ENCODE measurements around the gene LAMB4. TPM values are rescaled to one million over a fixed set of nuclear protein-coding genes. Genes with fewer than 3 reads are reported as not detected.

Gene LAMB4
- total RNA-seq, 1 donor from 2014 or later = 1.1 TPM

DNA sequence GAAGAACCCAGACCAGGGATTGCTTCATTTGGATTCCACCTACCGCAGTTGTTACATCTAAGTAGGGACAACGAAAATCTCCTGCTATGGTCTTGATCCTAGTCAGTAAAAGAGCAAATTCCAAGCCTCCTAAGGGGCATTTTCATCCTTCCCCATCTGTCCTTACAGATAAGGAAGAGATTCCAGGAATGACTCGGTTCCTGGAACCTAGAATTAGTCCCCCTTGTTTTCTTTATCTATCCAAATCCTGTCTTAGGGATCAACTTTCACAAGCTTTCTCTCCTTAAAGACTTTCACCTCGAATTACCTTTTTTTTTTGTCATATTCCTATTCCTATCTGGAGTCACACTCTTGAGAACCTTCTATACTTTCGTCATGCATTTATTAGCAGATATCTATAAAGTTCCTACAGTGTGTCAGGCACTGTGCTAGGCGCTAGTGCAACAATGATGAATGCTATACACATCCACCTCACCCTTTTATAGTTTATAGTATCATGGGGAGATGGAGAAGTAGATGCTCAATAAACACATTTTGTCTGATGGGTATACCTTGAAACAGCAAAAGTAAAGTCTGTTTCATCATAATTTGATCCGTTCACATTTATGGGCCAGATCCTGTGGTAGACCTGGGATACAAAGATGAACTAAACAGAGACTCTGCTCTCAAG lies 39.2 kb downstream of the LAMB4 start:
- peaks cover 4% of the 10 kb centered on the region for H3K27me3 Mint-ChIP-seq (ENCODE audit: unreplicated experiment)
- TF ChIP-seq, protein P1, sequence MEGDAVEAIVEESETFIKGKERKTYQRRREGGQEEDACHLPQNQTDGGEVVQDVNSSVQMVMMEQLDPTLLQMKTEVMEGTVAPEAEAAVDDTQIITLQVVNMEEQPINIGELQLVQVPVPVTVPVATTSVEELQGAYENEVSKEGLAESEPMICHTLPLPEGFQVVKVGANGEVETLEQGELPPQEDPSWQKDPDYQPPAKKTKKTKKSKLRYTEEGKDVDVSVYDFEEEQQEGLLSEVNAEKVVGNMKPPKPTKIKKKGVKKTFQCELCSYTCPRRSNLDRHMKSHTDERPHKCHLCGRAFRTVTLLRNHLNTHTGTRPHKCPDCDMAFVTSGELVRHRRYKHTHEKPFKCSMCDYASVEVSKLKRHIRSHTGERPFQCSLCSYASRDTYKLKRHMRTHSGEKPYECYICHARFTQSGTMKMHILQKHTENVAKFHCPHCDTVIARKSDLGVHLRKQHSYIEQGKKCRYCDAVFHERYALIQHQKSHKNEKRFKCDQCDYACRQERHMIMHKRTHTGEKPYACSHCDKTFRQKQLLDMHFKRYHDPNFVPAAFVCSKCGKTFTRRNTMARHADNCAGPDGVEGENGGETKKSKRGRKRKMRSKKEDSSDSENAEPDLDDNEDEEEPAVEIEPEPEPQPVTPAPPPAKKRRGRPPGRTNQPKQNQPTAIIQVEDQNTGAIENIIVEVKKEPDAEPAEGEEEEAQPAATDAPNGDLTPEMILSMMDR (IDR thresholded peaks at IDR 0.05; ENCODE audit: unreplicated experiment) = no peak
- no peak for DNase-seq (ENCODE audit: low spot score)
- H3K9me3 Mint-ChIP-seq (ENCODE audit: unreplicated experiment) = no peaks in the 10 kb centered on the region
- peaks cover 51% of the 10 kb centered on the region for H3K4me1 Mint-ChIP-seq (ENCODE audit: unreplicated experiment)
- H3K4me3 Mint-ChIP-seq (ENCODE audit: unreplicated experiment) = no peak overlapping the region
- H3K27ac Mint-ChIP-seq (ENCODE audit: unreplicated experiment) = no peak overlapping the region
- H3K36me3 Mint-ChIP-seq (ENCODE audit: low read depth, unreplicated experiment) = no peaks in the 10 kb centered on the region

GRCh38 chr7:108089381-108089780 lies 40.8 kb downstream of the LAMB4 start:
- H3K9me3 Mint-ChIP-seq (ENCODE audit: unreplicated experiment) = no peaks in the 10 kb centered on the region
- no peak for DNase-seq (ENCODE audit: low spot score)
- H3K36me3 Mint-ChIP-seq (ENCODE audit: low read depth, unreplicated experiment) = no peaks in the 10 kb centered on the region
- peaks cover 4% of the 10 kb centered on the region for H3K27me3 Mint-ChIP-seq (ENCODE audit: unreplicated experiment)
- H3K4me3 Mint-ChIP-seq (ENCODE audit: unreplicated experiment) = no peak overlapping the region
- H3K27ac Mint-ChIP-seq (ENCODE audit: unreplicated experiment) = no peak overlapping the region
- TF ChIP-seq, protein P1 (IDR thresholded peaks at IDR 0.05; ENCODE audit: unreplicated experiment) = no peak
- H3K4me1 Mint-ChIP-seq (ENCODE audit: unreplicated experiment) = peaks cover 42% of the 10 kb centered on the region

GRCh38 chr7:108088729-108089128 lies 41.4 kb downstream of the LAMB4 start:
- TF ChIP-seq, protein P1 (IDR thresholded peaks at IDR 0.05; ENCODE audit: unreplicated experiment) = no peak
- H3K27me3 Mint-ChIP-seq (ENCODE audit: unreplicated experiment) = peaks cover 2% of the 10 kb centered on the region
- H3K4me3 Mint-ChIP-seq (ENCODE audit: unreplicated experiment) = no peak overlapping the region
- H3K4me1 Mint-ChIP-seq (ENCODE audit: unreplicated experiment) = peaks cover 40% of the 10 kb centered on the region
- H3K27ac Mint-ChIP-seq (ENCODE audit: unreplicated experiment) = no peak overlapping the region
- H3K9me3 Mint-ChIP-seq (ENCODE audit: unreplicated experiment) = no peaks in the 10 kb centered on the region
- no peaks in the 10 kb centered on the region for H3K36me3 Mint-ChIP-seq (ENCODE audit: low read depth, unreplicated experiment)
- DNase-seq (ENCODE audit: low spot score) = no peak

DNA sequence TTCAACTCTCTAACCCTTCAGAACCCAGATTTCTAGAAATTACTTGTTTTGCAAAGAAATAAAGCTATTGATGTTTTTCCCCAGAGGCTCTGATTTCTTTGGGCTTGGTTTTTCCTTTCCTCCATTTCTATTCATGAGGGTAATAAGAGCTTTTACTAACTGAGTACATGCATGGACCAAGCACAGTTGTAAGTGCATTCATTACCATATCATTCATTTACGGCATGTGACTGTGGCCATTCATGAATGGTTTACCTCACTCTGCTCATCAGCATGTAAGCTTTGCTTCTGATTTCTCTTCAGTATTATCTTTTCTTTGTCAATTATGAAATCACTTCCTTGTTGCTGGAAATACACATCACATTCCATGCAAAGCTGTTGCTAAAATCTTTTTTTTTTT lies 42.4 kb downstream of the LAMB4 start:
- H3K36me3 Mint-ChIP-seq (ENCODE audit: low read depth, unreplicated experiment) = no peaks in the 10 kb centered on the region
- peaks cover 2% of the 10 kb centered on the region for H3K27me3 Mint-ChIP-seq (ENCODE audit: unreplicated experiment)
- peaks cover 38% of the 10 kb centered on the region for H3K4me1 Mint-ChIP-seq (ENCODE audit: unreplicated experiment)
- no peak for DNase-seq (ENCODE audit: low spot score)
- H3K4me3 Mint-ChIP-seq (ENCODE audit: unreplicated experiment) = no peak overlapping the region
- no peak overlapping the region for H3K27ac Mint-ChIP-seq (ENCODE audit: unreplicated experiment)
- TF ChIP-seq, protein P1 (IDR thresholded peaks at IDR 0.05; ENCODE audit: unreplicated experiment) = no peak
- no peaks in the 10 kb centered on the region for H3K9me3 Mint-ChIP-seq (ENCODE audit: unreplicated experiment)

DNA sequence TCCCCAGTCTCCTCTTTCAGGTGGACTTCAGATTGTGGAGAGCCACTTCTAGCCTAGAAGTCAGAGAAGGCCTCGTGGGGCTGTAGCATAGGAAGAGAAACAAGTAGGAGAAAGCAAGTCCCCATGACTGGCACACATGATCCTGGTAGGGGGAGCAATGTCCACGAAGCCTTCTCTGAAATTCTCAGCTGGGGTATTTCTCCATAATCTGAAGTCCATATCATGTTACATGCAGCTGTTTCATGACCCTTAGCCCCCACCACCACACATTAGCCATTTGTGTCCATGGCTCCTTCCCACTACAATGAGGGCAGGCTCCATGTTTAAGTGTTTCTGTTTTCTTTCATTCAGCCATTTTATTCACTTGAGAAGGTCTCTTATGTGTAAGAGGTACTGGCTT lies 43.2 kb downstream of the LAMB4 start:
- H3K9me3 Mint-ChIP-seq (ENCODE audit: unreplicated experiment) = no peaks in the 10 kb centered on the region
- no peaks in the 10 kb centered on the region for H3K36me3 Mint-ChIP-seq (ENCODE audit: low read depth, unreplicated experiment)
- TF ChIP-seq, protein P1 (IDR thresholded peaks at IDR 0.05; ENCODE audit: unreplicated experiment) = no peak
- no peak for DNase-seq (ENCODE audit: low spot score)
- no peak overlapping the region for H3K4me3 Mint-ChIP-seq (ENCODE audit: unreplicated experiment)
- peaks cover 38% of the 10 kb centered on the region for H3K4me1 Mint-ChIP-seq (ENCODE audit: unreplicated experiment)
- peaks cover 2% of the 10 kb centered on the region for H3K27me3 Mint-ChIP-seq (ENCODE audit: unreplicated experiment)
- H3K27ac Mint-ChIP-seq (ENCODE audit: unreplicated experiment) = no peak overlapping the region
